ENCODE results near the gene CBLL2. TPM values are rescaled to one million over a fixed set of nuclear protein-coding genes. Genes with fewer than 3 reads are reported as not detected.
"Not testable (repeated sequence)": the region's sequence is repeated elsewhere in the genome, so short reads cannot be mapped to it uniquely, and the experiment has no call there.

The CBLL2 gene
- total RNA-seq, 4 donors from 2014 or later, result not detected

DNA sequence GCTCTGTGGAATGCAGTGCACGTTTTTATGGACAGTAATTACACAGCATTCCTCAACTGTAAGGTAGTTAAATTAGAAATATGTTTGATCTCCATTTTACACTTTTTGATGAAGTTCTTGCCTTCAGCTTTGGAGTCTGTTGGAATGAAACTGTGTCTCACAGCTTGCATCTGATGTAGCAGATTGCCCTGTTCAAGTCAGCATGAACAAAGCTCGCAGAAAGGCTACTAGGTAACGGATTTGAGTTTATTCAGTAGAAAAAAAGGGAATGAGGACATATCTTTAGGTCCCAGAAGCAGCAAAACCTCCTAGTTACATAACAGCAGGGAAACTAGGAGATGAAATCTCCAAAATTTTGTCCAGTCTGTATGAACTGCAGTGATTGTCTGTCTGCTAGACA, 24.3 kb upstream of the CBLL2 start:
- no peaks in the 10 kb centered on the region for H3K36me3 ChIP-seq
- no peaks in the 10 kb centered on the region for H3K9me3 ChIP-seq
- no peak for DNase-seq (ENCODE audit: low spot score in 2 of 2)
- no peak overlapping the region for H3K27ac ChIP-seq
- 66 to 76% methylated on average over 3 of the region's 3 CpGs for WGBS, 2 donors
- no peaks in the 10 kb centered on the region for H3K27me3 ChIP-seq
- no peak overlapping the region for H3K4me3 ChIP-seq
- no peaks in the 10 kb centered on the region for H3K4me1 ChIP-seq
- TF ChIP-seq, protein P1, sequence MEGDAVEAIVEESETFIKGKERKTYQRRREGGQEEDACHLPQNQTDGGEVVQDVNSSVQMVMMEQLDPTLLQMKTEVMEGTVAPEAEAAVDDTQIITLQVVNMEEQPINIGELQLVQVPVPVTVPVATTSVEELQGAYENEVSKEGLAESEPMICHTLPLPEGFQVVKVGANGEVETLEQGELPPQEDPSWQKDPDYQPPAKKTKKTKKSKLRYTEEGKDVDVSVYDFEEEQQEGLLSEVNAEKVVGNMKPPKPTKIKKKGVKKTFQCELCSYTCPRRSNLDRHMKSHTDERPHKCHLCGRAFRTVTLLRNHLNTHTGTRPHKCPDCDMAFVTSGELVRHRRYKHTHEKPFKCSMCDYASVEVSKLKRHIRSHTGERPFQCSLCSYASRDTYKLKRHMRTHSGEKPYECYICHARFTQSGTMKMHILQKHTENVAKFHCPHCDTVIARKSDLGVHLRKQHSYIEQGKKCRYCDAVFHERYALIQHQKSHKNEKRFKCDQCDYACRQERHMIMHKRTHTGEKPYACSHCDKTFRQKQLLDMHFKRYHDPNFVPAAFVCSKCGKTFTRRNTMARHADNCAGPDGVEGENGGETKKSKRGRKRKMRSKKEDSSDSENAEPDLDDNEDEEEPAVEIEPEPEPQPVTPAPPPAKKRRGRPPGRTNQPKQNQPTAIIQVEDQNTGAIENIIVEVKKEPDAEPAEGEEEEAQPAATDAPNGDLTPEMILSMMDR (IDR thresholded peaks at IDR 0.05), result no peak
- TF ChIP-seq EP300 (IDR thresholded peaks at IDR 0.05) (no peak), POLR2A (IDR thresholded peaks at IDR 0.05) (no peak)

GRCh38 chrX:22249371-22249770, 23.3 kb upstream of the CBLL2 start:
- H3K9me3 ChIP-seq, result no peaks in the 10 kb centered on the region
- no peaks in the 10 kb centered on the region for H3K36me3 ChIP-seq
- no peak overlapping the region for H3K4me3 ChIP-seq
- H3K27me3 ChIP-seq, result no peaks in the 10 kb centered on the region
- TF ChIP-seq EP300 (IDR thresholded peaks at IDR 0.05), result no peak
- no peak for DNase-seq (ENCODE audit: low spot score in 2 of 2)
- H3K27ac ChIP-seq, result no peak overlapping the region
- WGBS, 2 donors, result 38 to 62% methylated on average over 2 of the region's 2 CpGs
- H3K4me1 ChIP-seq, result no peaks in the 10 kb centered on the region

DNA sequence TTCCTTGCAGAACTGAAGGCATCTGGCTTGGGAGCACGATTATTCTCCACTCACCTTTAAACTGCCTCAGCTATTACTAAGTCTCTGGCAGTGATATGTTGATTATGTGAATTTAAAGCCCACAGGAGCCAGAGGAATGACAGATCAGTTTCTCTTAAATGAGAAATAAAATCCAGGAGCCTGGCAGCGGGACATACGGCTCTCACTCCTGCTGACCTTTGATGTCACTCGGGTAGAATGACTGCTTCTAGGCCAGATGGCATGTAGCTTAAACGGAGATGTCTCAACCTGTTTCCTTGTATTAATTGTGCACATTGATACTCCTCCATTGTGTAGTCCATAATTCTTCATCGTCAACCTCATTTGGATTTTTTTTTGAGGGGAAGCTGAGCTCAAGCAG, 4.0 kb upstream of the CBLL2 start:
- Histone ChIP-seq H3K9me3 (no peaks in the 10 kb centered on the region), H3K36me3 (no peaks in the 10 kb centered on the region), H3K4me3 (no peak overlapping the region), H3K4me1 (no peaks in the 10 kb centered on the region), H3K27me3 (no peaks in the 10 kb centered on the region), H3K27ac (no peak overlapping the region)
- WGBS, 2 donors, result 61 to 71% methylated on average over 6 of the region's 6 CpGs
- no peak for TF ChIP-seq POLR2A (IDR thresholded peaks at IDR 0.05)
- TF ChIP-seq, protein P1 (IDR thresholded peaks at IDR 0.05), result no peak
- no peak for TF ChIP-seq EP300 (IDR thresholded peaks at IDR 0.05)
- no peak for DNase-seq (ENCODE audit: low spot score in 2 of 2)

DNA sequence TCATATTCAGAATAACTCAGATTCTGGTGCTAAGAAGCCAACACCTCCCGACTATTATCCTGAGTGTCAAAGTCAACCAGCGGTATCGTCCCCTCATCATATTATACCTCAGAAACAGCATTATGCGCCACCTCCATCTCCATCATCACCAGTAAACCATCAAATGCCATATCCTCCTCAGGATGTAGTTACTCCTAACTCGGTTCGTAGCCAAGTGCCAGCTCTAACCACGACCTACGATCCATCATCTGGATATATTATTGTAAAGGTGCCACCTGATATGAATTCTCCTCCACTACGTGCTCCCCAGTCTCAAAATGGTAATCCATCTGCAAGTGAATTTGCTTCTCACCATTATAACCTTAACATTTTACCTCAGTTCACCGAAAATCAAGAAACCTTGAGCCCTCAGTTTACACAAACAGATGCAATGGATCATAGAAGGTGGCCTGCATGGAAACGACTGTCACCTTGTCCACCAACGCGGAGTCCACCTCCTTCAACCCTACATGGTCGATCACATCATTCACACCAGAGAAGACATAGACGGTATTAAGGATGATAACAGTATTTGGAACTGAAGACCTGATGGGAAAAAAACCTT, 1.1 kb downstream of the CBLL2 start:
- Histone ChIP-seq H3K4me1 (no peaks in the 10 kb centered on the region), H3K36me3 (no peaks in the 10 kb centered on the region), H3K4me3 (no peak overlapping the region), H3K27me3 (no peaks in the 10 kb centered on the region), H3K27ac (no peak overlapping the region), H3K9me3 (no peaks in the 10 kb centered on the region)
- WGBS, 2 donors, result 89 to 98% methylated on average over 15 of the region's 15 CpGs
- no peak for TF ChIP-seq POLR2A (IDR thresholded peaks at IDR 0.05)
- TF ChIP-seq, protein P1 (IDR thresholded peaks at IDR 0.05), result no peak
- no peak for TF ChIP-seq EP300 (IDR thresholded peaks at IDR 0.05)
- no peak for DNase-seq (ENCODE audit: low spot score in 2 of 2)

DNA sequence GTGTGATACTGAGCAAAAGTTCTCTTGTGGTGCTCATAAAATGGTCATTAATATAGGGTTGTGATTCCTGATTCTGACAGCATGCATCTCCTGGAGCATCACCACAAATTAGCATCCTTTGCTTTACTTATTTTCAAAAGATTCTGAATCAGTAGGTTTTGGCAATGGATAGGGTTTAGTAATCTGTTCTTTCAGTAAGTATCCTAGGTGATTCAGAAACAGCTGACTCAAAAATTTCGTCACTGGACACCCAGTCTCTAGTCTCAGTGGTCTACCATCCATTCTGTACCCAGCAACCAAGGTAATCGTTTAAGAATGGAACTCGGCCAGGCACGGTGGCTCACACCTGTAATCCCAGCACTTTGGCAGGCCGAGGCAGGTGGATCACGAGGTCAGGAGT, 4.1 kb downstream of the CBLL2 start:
- TF ChIP-seq POLR2A (IDR thresholded peaks at IDR 0.05) (no peak), EP300 (IDR thresholded peaks at IDR 0.05) (no peak)
- TF ChIP-seq, protein P1 (IDR thresholded peaks at IDR 0.05), result no peak
- no peak overlapping the region for H3K4me3 ChIP-seq
- 84 to 97% methylated on average over 6 of the region's 6 CpGs for WGBS, 2 donors
- no peaks in the 10 kb centered on the region for H3K9me3 ChIP-seq
- no peak for DNase-seq (ENCODE audit: low spot score in 2 of 2)
- no peaks in the 10 kb centered on the region for H3K36me3 ChIP-seq
- no peaks in the 10 kb centered on the region for H3K27me3 ChIP-seq
- H3K27ac ChIP-seq, result no peak overlapping the region
- H3K4me1 ChIP-seq, result no peaks in the 10 kb centered on the region

DNA sequence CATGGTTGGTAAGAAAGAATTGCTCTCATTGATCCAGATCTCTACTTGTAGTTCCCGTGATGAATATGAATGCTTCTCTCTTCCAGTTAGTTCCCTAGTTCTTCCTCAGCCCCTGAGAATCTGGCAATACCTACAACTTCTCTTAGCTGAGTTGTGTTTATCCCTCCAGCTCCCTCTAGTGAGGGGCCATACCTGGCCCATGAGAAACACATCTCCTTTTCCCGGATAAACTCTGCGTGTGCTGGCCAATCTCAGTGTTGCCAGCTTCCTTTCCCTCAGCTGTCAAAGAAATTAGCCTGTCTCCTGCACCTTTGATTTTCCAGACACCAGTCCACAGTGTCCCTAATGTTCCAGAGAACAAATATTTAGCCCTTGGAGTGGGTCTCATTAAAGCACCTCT, 5.7 kb downstream of the CBLL2 start:
- no peak for DNase-seq (ENCODE audit: low spot score in 2 of 2)
- no peak overlapping the region for H3K4me3 ChIP-seq
- 45 to 54% methylated on average over 3 of the region's 3 CpGs for whole genome bisulfite sequencing, 2 donors

GRCh38 chrX:22289209-22289608, 16.5 kb downstream of the CBLL2 start:
- 82% methylated on average over 3 of the region's 3 CpGs; no CpG with 5 or more reads in 1 of the 2 donors for WGBS, 2 donors
- not testable (repeated sequence) for DNase-seq (ENCODE audit: low spot score in 2 of 2)

More for the DNA sequence above, 5.7 kb downstream of the CBLL2 start:
- no peak overlapping the region for H3K27ac ChIP-seq
- TF ChIP-seq, protein P1 (IDR thresholded peaks at IDR 0.05), result no peak
- TF ChIP-seq POLR2A (IDR thresholded peaks at IDR 0.05), result no peak
- TF ChIP-seq EP300 (IDR thresholded peaks at IDR 0.05), result no peak
- H3K36me3 ChIP-seq, result no peaks in the 10 kb centered on the region
- no peaks in the 10 kb centered on the region for H3K4me1 ChIP-seq
- no peaks in the 10 kb centered on the region for H3K27me3 ChIP-seq
- H3K9me3 ChIP-seq, result no peaks in the 10 kb centered on the region

More at GRCh38 chrX:22289209-22289608, 16.5 kb downstream of the CBLL2 start:
- H3K4me3 ChIP-seq, H3K9me3 ChIP-seq, H3K4me1 ChIP-seq, H3K36me3 ChIP-seq, H3K27me3 ChIP-seq, H3K27ac ChIP-seq: not testable (repeated sequence)

Data from tibial nerve (tissue), 4 donors.